OCI-LY3 (cell line): ENCODE results near the gene ZNF140.
A peak's percentile ranks its signal among the peaks of the same experiment; 100 is the strongest.

Source experiments
- H2AFZ ChIP-seq: fragments of 200-600, 300-600 bp; shearing (Covaris generic); 2 replicates; pipeline ENCODE4 v1.6.0; 2014; ENCODE audit warnings: antibody characterized with exemption, low read depth, low read length
- H3K27ac ChIP-seq: fragments of 200-600, 300-600 bp; sonication (generic); 2 replicates; pipeline ENCODE4 v1.5.1; 2014; ENCODE audit warnings: mild to moderate bottlenecking, low read length, moderate library complexity, mixed read lengths
- H3K27me3 ChIP-seq: fragments of 200-600, 300-600 bp; sonication (generic); 2 replicates; pipeline ENCODE4 v1.6.1; 2014; ENCODE audit warnings: low read depth, low read length, mixed read lengths
- H3K36me3 ChIP-seq: fragments of 200-600, 300-600 bp; sonication (generic); replicated peaks from 2 replicates; pipeline ENCODE3; 2014; ENCODE audit warnings: low read depth, low read length, mixed read lengths
- H3K4me1 ChIP-seq: fragments of 300-600, 200-600 bp; sonication (generic); 2 replicates; pipeline ENCODE4 v1.6.1; 2014; ENCODE audit warnings: low read length, mixed read lengths
- H3K4me2 ChIP-seq: fragments of 200-600, 300-600 bp; sonication (generic); 2 replicates; pipeline ENCODE4 v1.6.1; 2014; ENCODE audit warnings: low read length, mixed read lengths
- H3K4me3 ChIP-seq: fragments of 300-600, 200-600 bp; sonication (generic); 2 replicates; pipeline ENCODE4 v1.5.1; 2014; ENCODE audit warnings: antibody characterized with exemption, mild to moderate bottlenecking, low read length, moderate library complexity
- H3K79me2 ChIP-seq: fragments of 300-600, 200-600 bp; shearing (Covaris generic); 2 replicates; pipeline ENCODE4 v1.6.1; 2014; ENCODE audit warnings: mild to moderate bottlenecking, low read length, mixed read lengths
- H3K9ac ChIP-seq: fragments of 300-600, 200-600 bp; shearing (Covaris generic); 2 replicates; pipeline ENCODE4 v1.6.0; 2014; ENCODE audit warnings: mild to moderate bottlenecking, low read length, moderate library complexity
- H3K9me3 ChIP-seq: fragments of 200-600, 300-600 bp; shearing (Covaris generic); 2 replicates; pipeline ENCODE4 v1.6.1; 2014; ENCODE audit warnings: low read length, mixed read lengths; ENCODE audit not compliant: insufficient read depth
- H4K20me1 ChIP-seq: fragments of 200-600, 300-600 bp; sonication (generic); 2 replicates; pipeline ENCODE4 v1.6.1; 2016; ENCODE audit warnings: low read length, mixed read lengths; ENCODE audit not compliant: insufficient read depth
- CTCF ChIP-seq: fragments of 200-600, 300-600 bp; sonication (generic); IDR thresholded peaks from 2 replicates; pipeline ENCODE4 v1.5.1; 2014; ENCODE audit warnings: antibody characterized with exemption, low read length, low read depth
- EZH2phosphoT487 ChIP-seq: fragments of 200-600 bp; shearing (Covaris generic); IDR thresholded peaks from 2 replicates; pipeline ENCODE4 v1.6.1; 2018; ENCODE audit warnings: antibody characterized with exemption, mixed run types, low read depth

Gene ZNF140

GRCh38 chr12:133063556-133063955 is 17.2 kb upstream of the ZNF140 start:
- Histone ChIP-seq H3K36me3 (peaks cover 58% of the 10 kb centered on the region), H3K9ac (no peak overlapping the region), H4K20me1 (no peaks in the 10 kb centered on the region), H3K4me2 (no peak overlapping the region), H3K79me2 (no peaks in the 10 kb centered on the region), H3K27me3 (no peaks in the 10 kb centered on the region), H3K9me3 (peaks cover 80% of the 10 kb centered on the region), H3K27ac (no peak overlapping the region), H3K4me1 (no peaks in the 10 kb centered on the region), H3K4me3 (no peak overlapping the region), H2AFZ (no peak overlapping the region)
- TF ChIP-seq EZH2phosphoT487 (no peak), CTCF (no peak)

GRCh38 chr12:133073836-133074235 is 6.9 kb upstream of the ZNF140 start:
- TF ChIP-seq EZH2phosphoT487, result no peak
- H3K36me3 ChIP-seq, result no peaks in the 10 kb centered on the region
- no peak overlapping the region for H2AFZ ChIP-seq
- peaks cover 25% of the 10 kb centered on the region for H3K9me3 ChIP-seq
- H3K27ac ChIP-seq, result no peak overlapping the region
- no peak overlapping the region for H3K9ac ChIP-seq
- no peaks in the 10 kb centered on the region for H3K4me1 ChIP-seq
- H3K79me2 ChIP-seq, result no peaks in the 10 kb centered on the region
- H4K20me1 ChIP-seq, result no peaks in the 10 kb centered on the region
- H3K27me3 ChIP-seq, result no peaks in the 10 kb centered on the region
- no peak overlapping the region for H3K4me3 ChIP-seq
- H3K4me2 ChIP-seq, result no peak overlapping the region

GRCh38 chr12:133080026-133080367 is 726 bp upstream of the ZNF140 start:
- no peaks in the 10 kb centered on the region for H4K20me1 ChIP-seq
- TF ChIP-seq CTCF (no peak), EZH2phosphoT487 (no peak)
- peaks cover 42% of the 10 kb centered on the region for H3K36me3 ChIP-seq
- peak overlapping the region; percentile 79 for H2AFZ ChIP-seq
- peak overlapping the region; percentile 95 for H3K9ac ChIP-seq
- H3K4me2 ChIP-seq, result peak overlapping the region; percentile 74
- peak overlapping the region; percentile 94 for H3K27ac ChIP-seq
- no peaks in the 10 kb centered on the region for H3K27me3 ChIP-seq
- peaks cover 19% of the 10 kb centered on the region for H3K4me1 ChIP-seq
- H3K79me2 ChIP-seq, result peaks cover 12% of the 10 kb centered on the region
- peak overlapping the region; percentile 88 for H3K4me3 ChIP-seq
- peaks cover 53% of the 10 kb centered on the region for H3K9me3 ChIP-seq

- Histone ChIP-seq H3K9me3 (peaks cover 50% of the 10 kb centered on the region), H3K27me3 (no peaks in the 10 kb centered on the region), H3K4me3 (peak overlapping the region; percentile 88), H3K4me1 (peaks cover 19% of the 10 kb centered on the region), H3K27ac (peak overlapping the region; percentile 94), H3K79me2 (peaks cover 12% of the 10 kb centered on the region), H4K20me1 (no peaks in the 10 kb centered on the region), H3K9ac (peak overlapping the region; percentile 95), H2AFZ (peak overlapping the region; percentile 48), H3K4me2 (peak overlapping the region; percentile 64), H3K36me3 (peaks cover 55% of the 10 kb centered on the region)
- TF ChIP-seq EZH2phosphoT487 (no peak), CTCF (no peak)
Observed at GRCh38 chr12:133081159-133081780, 547 bp downstream of the ZNF140 start.
